Uterus (tissue), 4 donors: ENCODE measurements around the gene GDNF. TPM values are rescaled to one million over a fixed set of nuclear protein-coding genes. Genes with fewer than 3 reads are reported as not detected.
A peak's percentile ranks its signal among the peaks of the same experiment; 100 is the strongest.

Experiments
- DNase-seq, 2 donors: peaks; one replicate each; pipeline ENCODE4 v3.0.0-alpha.2; 2019 to 2020
- H3K27ac ChIP-seq, 2 donors: fragments of 200-600 bp; sonication (generic); 1 replicate in 1 of 2; 2 replicates in 1 of 2; pipeline ENCODE4 v1.5.1; 2016 to 2018
- H3K27me3 ChIP-seq, 2 donors: fragments of 200-600 bp; sonication (generic); one replicate each; pipeline ENCODE4 v1.5.1; 2018 to 2019; ENCODE audit warnings: control low read depth in 1 of 2
- H3K36me3 ChIP-seq, 2 donors: fragments of 200-600 bp; sonication (generic); one replicate each; pipeline ENCODE4 v1.5.1; 2019; ENCODE audit warnings: control low read depth in 1 of 2
- H3K4me1 ChIP-seq, 2 donors: fragments of 200-600 bp; sonication (generic); one replicate each; pipeline ENCODE4 v1.5.1; 2018 to 2019; ENCODE audit warnings: control low read depth in 1 of 2
- H3K4me3 ChIP-seq, 2 donors: fragments of 200-600 bp; sonication (generic); 1 replicate in 1 of 2; 2 replicates in 1 of 2; pipeline ENCODE4 v1.5.1; 2018 to 2019; ENCODE audit warnings: mild to moderate bottlenecking in 1 of 2
- H3K9me3 ChIP-seq, 2 donors: fragments of 200-600 bp; sonication (generic); one replicate each; pipeline ENCODE4 v1.5.1; 2019; ENCODE audit warnings: control low read depth in 1 of 2
- POLR2A ChIP-seq, 2 donors: fragments of 450-650 bp; IDR thresholded peaks; one replicate each; pipeline ENCODE4 v1.6.1; 2016; ENCODE audit warnings: antibody characterized with exemption in 2 of 2, mild to moderate bottlenecking in 1 of 2, moderate library complexity in 1 of 2
- intact Hi-C: fragments of 100-400 bp; cut with DNase I; formaldehyde crosslinking; loops from one replicate; pipeline ENCODE4 v1.15.1; 2023; ENCODE audit warnings: low total_unique reads
- total RNA-seq, 4 donors: library from RNA; depleted of rRNA in 3 of 4; stranded (reverse); fragments of >200 nt in 3 of 4; gene quantifications; one replicate each; pipeline versions ENCODE4 v1.1.0 to v1.2.4, GENCODE V29; 2014 to 2023
- TF ChIP-seq, protein P1 (sequence below), 4 experiments: fragments of 200-600 bp in 2 of 4; fragments of 450-650 bp in 2 of 4; sonication (generic) in 2 of 4; IDR thresholded peaks; one replicate each; pipeline ENCODE4 v1.5.1; 2016 to 2019; ENCODE audit warnings: antibody characterized with exemption in 4 of 4, mild to moderate bottlenecking in 2 of 4, moderate library complexity in 1 of 4
- donor health status: DM: yes; HTN: yes; CAD: no.

The GDNF gene
- total RNA-seq, 4 donors from 2014 or later = 0.77 to 1.0 (median 0.85) TPM; not detected in 1

- Histone ChIP-seq H3K36me3 (no peaks in the 10 kb centered on the region), H3K4me1 (peaks cover 0 to 4% of the 10 kb centered on the region in 2 donors), H3K4me3 (peak overlapping the region; percentile 20 to 46), H3K27me3 (no peaks in the 10 kb centered on the region), H3K27ac (peak overlapping the region in 1 of 2 donors; percentile 53), H3K9me3 (no peaks in the 10 kb centered on the region)
- DNase-seq = no peak
- TF ChIP-seq, protein P1, sequence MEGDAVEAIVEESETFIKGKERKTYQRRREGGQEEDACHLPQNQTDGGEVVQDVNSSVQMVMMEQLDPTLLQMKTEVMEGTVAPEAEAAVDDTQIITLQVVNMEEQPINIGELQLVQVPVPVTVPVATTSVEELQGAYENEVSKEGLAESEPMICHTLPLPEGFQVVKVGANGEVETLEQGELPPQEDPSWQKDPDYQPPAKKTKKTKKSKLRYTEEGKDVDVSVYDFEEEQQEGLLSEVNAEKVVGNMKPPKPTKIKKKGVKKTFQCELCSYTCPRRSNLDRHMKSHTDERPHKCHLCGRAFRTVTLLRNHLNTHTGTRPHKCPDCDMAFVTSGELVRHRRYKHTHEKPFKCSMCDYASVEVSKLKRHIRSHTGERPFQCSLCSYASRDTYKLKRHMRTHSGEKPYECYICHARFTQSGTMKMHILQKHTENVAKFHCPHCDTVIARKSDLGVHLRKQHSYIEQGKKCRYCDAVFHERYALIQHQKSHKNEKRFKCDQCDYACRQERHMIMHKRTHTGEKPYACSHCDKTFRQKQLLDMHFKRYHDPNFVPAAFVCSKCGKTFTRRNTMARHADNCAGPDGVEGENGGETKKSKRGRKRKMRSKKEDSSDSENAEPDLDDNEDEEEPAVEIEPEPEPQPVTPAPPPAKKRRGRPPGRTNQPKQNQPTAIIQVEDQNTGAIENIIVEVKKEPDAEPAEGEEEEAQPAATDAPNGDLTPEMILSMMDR (IDR thresholded peaks at IDR 0.05) = no peak
- no peak for TF ChIP-seq POLR2A (IDR thresholded peaks at IDR 0.05)
- intact Hi-C loops = no loop called here
These were observed 3.0 kb downstream of the GDNF start for GRCh38 chr5:37836592-37837413.

GRCh38 chr5:37836235-37836591 lies 3.6 kb downstream of the GDNF start:
- no peak for DNase-seq
- Histone ChIP-seq H3K27me3 (no peaks in the 10 kb centered on the region), H3K27ac (no peak overlapping the region), H3K4me3 (peak overlapping the region in 1 of 2 donors; percentile 46), H3K4me1 (peaks cover 0 to 4% of the 10 kb centered on the region in 2 donors), H3K36me3 (no peaks in the 10 kb centered on the region), H3K9me3 (no peaks in the 10 kb centered on the region)
- TF ChIP-seq, protein P1 (IDR thresholded peaks at IDR 0.05) = no peak
- no peak for TF ChIP-seq POLR2A (IDR thresholded peaks at IDR 0.05)
- intact Hi-C loops = no loop called here

DNA sequence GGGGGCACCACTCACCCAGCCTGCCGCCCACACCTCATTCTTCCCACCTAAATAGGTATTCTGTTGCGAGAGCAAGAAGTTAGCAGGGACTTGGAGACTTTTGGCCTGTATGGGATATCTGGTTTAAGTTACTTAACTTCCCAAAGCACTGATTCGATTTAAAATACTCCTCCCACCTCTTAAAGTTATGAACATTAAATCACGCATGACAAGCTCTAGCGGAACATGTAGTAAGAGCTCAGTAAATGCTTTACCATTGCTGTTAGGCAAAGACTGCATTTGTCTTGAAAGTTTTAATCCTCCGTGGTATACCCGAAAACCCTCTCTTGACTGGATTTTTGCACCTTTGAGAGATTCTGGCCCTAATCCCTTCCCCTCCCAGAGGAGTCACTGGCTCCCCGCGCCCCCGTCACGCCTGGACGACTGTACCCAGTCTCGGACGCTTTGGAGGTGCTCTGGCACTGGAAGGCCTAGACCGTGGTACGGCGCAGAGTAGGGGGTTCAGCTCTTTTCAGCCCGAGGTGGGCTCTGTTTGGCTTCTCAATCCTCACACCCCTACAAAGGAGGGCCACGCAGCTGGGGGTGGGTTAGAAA lies 4.4 kb downstream of the GDNF start:
- no peaks in the 10 kb centered on the region for H3K27me3 ChIP-seq
- H3K27ac ChIP-seq = no peak overlapping the region
- peaks cover 0 to 4% of the 10 kb centered on the region in 2 donors for H3K4me1 ChIP-seq
- H3K4me3 ChIP-seq = no peak overlapping the region
- H3K9me3 ChIP-seq = no peaks in the 10 kb centered on the region
- intact Hi-C loops = no loop called here
- TF ChIP-seq, protein P1 (IDR thresholded peaks at IDR 0.05) = no peak
- TF ChIP-seq POLR2A (IDR thresholded peaks at IDR 0.05) = no peak
- no peaks in the 10 kb centered on the region for H3K36me3 ChIP-seq
- no peak for DNase-seq

- Histone ChIP-seq H3K36me3 (no peaks in the 10 kb centered on the region), H3K27me3 (no peaks in the 10 kb centered on the region), H3K27ac (peak overlapping the region; percentile 12 to 34), H3K4me1 (peaks cover 0 to 4% of the 10 kb centered on the region in 2 donors), H3K9me3 (no peaks in the 10 kb centered on the region), H3K4me3 (peak overlapping the region in 1 of 2 donors; percentile 17)
- no peak for DNase-seq
- intact Hi-C loops = no loop called here
- TF ChIP-seq, protein P1 (IDR thresholded peaks at IDR 0.05) = no peak
These were observed 5.1 kb downstream of the GDNF start for GRCh38 chr5:37834542-37835379.
